Activated CD8-positive, alpha-beta memory T cell treated with anti-CD3 and anti-CD28 coated beads for 1 hour (primary cell): ENCODE results near the gene RBL1.
A peak's percentile ranks its signal among the peaks of the same experiment; 100 is the strongest.
"Not testable (repeated sequence)": the region's sequence is repeated elsewhere in the genome, so short reads cannot be mapped to it uniquely, and the experiment has no call there.

ENCODE experiments used
- DNase-seq, 2 donors: peaks; one replicate each; pipeline ENCODE4 v3.0.0-alpha.2; 2020; ENCODE audit warnings: low read depth in 1 of 2; ENCODE audit errors: extremely low read depth in 1 of 2

The RBL1 gene

GRCh38 chr20:37075932-37076685 lies 19.7 kb downstream of the RBL1 start:
- DNase-seq, result no peak

- DNase-seq, result no peak
Measured at GRCh38 chr20:37072293-37073196, 23.3 kb downstream of the RBL1 start.

- no peak for DNase-seq
Measured at GRCh38 chr20:37071481-37071911, 24.3 kb downstream of the RBL1 start.

- DNase-seq, result not testable (repeated sequence)
Measured at GRCh38 chr20:37069563-37069962, 26.2 kb downstream of the RBL1 start.

- no peak for DNase-seq
Measured at GRCh38 chr20:37066168-37066567, 29.6 kb downstream of the RBL1 start.

- no peak for DNase-seq
Measured at GRCh38 chr20:37055276-37055675, 40.5 kb downstream of the RBL1 start.

GRCh38 chr20:37053230-37053950 lies 42.4 kb downstream of the RBL1 start:
- no peak for DNase-seq

GRCh38 chr20:37042986-37043972 lies 52.5 kb downstream of the RBL1 start:
- DNase-seq, result peak in 1 of 2 donors; percentile 8

- not testable (repeated sequence) for DNase-seq
Measured at GRCh38 chr20:37039366-37039765, 56.4 kb downstream of the RBL1 start.

- no peak for DNase-seq
Measured at GRCh38 chr20:37032077-37032476, 63.7 kb downstream of the RBL1 start.

- no peak for DNase-seq
Measured at GRCh38 chr20:37020636-37021035, 75.2 kb downstream of the RBL1 start.

- not testable (repeated sequence) for DNase-seq
Measured at GRCh38 chr20:37012631-37013030, 83.2 kb downstream of the RBL1 start.

GRCh38 chr20:37011858-37012257 lies 83.9 kb downstream of the RBL1 start:
- not testable (repeated sequence) for DNase-seq

GRCh38 chr20:37011147-37011546 lies 84.7 kb downstream of the RBL1 start:
- DNase-seq, result no peak

- no peak for DNase-seq
Measured at GRCh38 chr20:37007898-37008649, 87.7 kb downstream of the RBL1 start.

- not testable (repeated sequence) for DNase-seq
Measured at GRCh38 chr20:37005062-37005942, 90.5 kb downstream of the RBL1 start.

GRCh38 chr20:37001634-37002033 lies 94.2 kb downstream of the RBL1 start:
- not testable (repeated sequence) for DNase-seq

GRCh38 chr20:37000171-37000570 lies 95.6 kb downstream of the RBL1 start:
- DNase-seq, result not testable (repeated sequence)
